ENCODE measurements around the gene MLST8. TPM values are rescaled to one million over a fixed set of nuclear protein-coding genes. Genes with fewer than 3 reads are reported as not detected.
"Not testable (repeated sequence)": the region's sequence is repeated elsewhere in the genome, so short reads cannot be mapped to it uniquely, and the experiment has no call there.

Gene MLST8
- total and polyA plus RNA-seq, 2 donors (not counting 3 experiments of a cell fraction or from before 2014, with no cell fraction given), result 36.9 to 129 TPM

DNA sequence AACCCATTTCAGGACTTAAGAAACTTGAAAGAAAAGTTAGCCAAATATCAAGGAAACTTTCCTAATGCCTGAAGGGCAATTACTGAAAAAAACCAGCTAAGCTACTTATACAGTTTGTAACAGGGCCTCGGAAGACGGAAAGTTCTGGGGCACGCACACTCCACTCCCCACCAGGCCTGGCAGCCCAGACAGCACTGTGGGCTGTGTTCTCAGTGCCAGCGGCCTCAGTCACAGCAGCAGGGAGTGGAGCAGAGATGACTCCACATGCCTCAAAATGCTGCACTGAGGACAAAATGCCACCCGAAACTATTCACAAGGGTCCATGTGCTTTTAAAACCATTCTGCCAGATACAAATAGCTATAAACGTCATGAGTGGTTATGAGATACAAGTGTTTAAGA, 52.5 kb downstream of the MLST8 start:
- FAIRE-seq (no peak), DNase-seq (ENCODE audit: low read depth, low spot score) (no peak)
- dilution Hi-C loops (cut with MboI; ENCODE audit: extremely low pct_ligation_motif_present, low sequenced_read_pairs) (no loop called here), intact Hi-C loops (cut with micrococcal nuclease) (no loop called here)
- ChIA-PET CTCF (no interaction called here), POLR2A (no interaction called here)
- H4K20me1 ChIP-seq (replicated peaks; ENCODE audit: control insufficient read depth, extremely low read depth, insufficient read depth, low read length), result no peaks in the 10 kb centered on the region
- H3K9me1 ChIP-seq (replicated peaks; ENCODE audit: control insufficient read depth, extremely low read depth, insufficient read depth, low read length), result no peaks in the 10 kb centered on the region
- H3K4me1 ChIP-seq (ENCODE audit: control insufficient read depth, extremely low read depth, insufficient read depth, low read length), result no peaks in the 10 kb centered on the region
- no TSS peak for BruUV-seq (replicated peaks)
- H3K4me2 ChIP-seq (ENCODE audit: insufficient read depth, low read length), result no peak overlapping the region
- H3K27me3 ChIP-seq (ENCODE audit: control insufficient read depth in 2 of 2, insufficient read depth in 2 of 2, low read length in 2 of 2), result no peaks in the 10 kb centered on the region
- H3K4me3 ChIP-seq (replicated peaks in 1 of 3; ENCODE audit: insufficient read depth in 1 of 3, low read depth in 1 of 3, low read length in 3 of 3), result no peak overlapping the region
- no peak overlapping the region for H2AFZ ChIP-seq (ENCODE audit: low read depth, low read length)
- H3K36me3 ChIP-seq (ENCODE audit: control insufficient read depth in 2 of 2, extremely low read depth in 1 of 2, insufficient read depth in 2 of 2, low read length in 2 of 2), result peaks cover 41 to 47% of the 10 kb centered on the region in 2 experiments
- no peak overlapping the region for H3K27ac ChIP-seq (ENCODE audit: insufficient read depth, low read depth, low read length)
- H3K9me3 ChIP-seq (replicated peaks; ENCODE audit: control insufficient read depth, insufficient read depth, low read length), result no peaks in the 10 kb centered on the region
- peaks cover 36% of the 10 kb centered on the region for H3K79me2 ChIP-seq (ENCODE audit: control insufficient read depth, insufficient read depth, low read length)
- TF ChIP-seq MYC (IDR thresholded peaks at IDR 0.05; ENCODE audit: low read depth, low read length), result no peak
- no peak for TF ChIP-seq EZH2 (IDR thresholded peaks at IDR 0.05; ENCODE audit: borderline replicate concordance, low read depth, low read length, severe bottlenecking)
- no peak overlapping the region for H3K9ac ChIP-seq (replicated peaks; ENCODE audit: extremely low read depth, insufficient read depth, low read length)

- H3K9me3 ChIP-seq (replicated peaks; ENCODE audit: control insufficient read depth, insufficient read depth, low read length); H3K9me1 ChIP-seq (replicated peaks; ENCODE audit: control insufficient read depth, extremely low read depth, insufficient read depth, low read length); H3K27me3 ChIP-seq (ENCODE audit: control insufficient read depth in 2 of 2, insufficient read depth in 2 of 2, low read length in 2 of 2); FAIRE-seq; H2AFZ ChIP-seq (ENCODE audit: low read depth, low read length); H3K4me2 ChIP-seq (ENCODE audit: insufficient read depth, low read length); intact Hi-C loops (cut with micrococcal nuclease); H3K27ac ChIP-seq (ENCODE audit: insufficient read depth, low read depth, low read length); DNase-seq (ENCODE audit: low read depth, low spot score); H4K20me1 ChIP-seq (replicated peaks; ENCODE audit: control insufficient read depth, extremely low read depth, insufficient read depth, low read length); BruUV-seq (replicated peaks); dilution Hi-C loops (cut with MboI; ENCODE audit: extremely low pct_ligation_motif_present, low sequenced_read_pairs); CTCF ChIA-PET; H3K4me3 ChIP-seq (replicated peaks in 1 of 3; ENCODE audit: insufficient read depth in 1 of 3, low read depth in 1 of 3, low read length in 3 of 3); H3K4me1 ChIP-seq (ENCODE audit: control insufficient read depth, extremely low read depth, insufficient read depth, low read length); POLR2A ChIA-PET; H3K9ac ChIP-seq (replicated peaks; ENCODE audit: extremely low read depth, insufficient read depth, low read length): not testable (repeated sequence)
- Histone ChIP-seq H3K36me3 (ENCODE audit: control insufficient read depth in 2 of 2, extremely low read depth in 1 of 2, insufficient read depth in 2 of 2, low read length in 2 of 2) (peaks cover 45 to 50% of the 10 kb centered on the region in 2 experiments), H3K79me2 (ENCODE audit: control insufficient read depth, insufficient read depth, low read length) (peaks cover 43% of the 10 kb centered on the region)
Measured at GRCh38 chr16:2258530-2258929, 53.3 kb downstream of the MLST8 start.

Other genes starting within 250 kb of the MLST8 start
- gene NDUFB10, start 245.9 kb upstream of the MLST8 start, total RNA-seq, result 124 and 144 TPM in 2 replicates
- 167 and 192 TPM in 2 replicates for gene NDUFB10, start 245.9 kb upstream of the MLST8 start, polyA plus RNA-seq
- 2,793 and 3,036 TPM in 2 replicates for gene RPS2, start 240.6 kb upstream of the MLST8 start, total RNA-seq
- 9,021 and 12,733 TPM in 2 replicates for gene RPS2, start 240.6 kb upstream of the MLST8 start, polyA plus RNA-seq
- not detected in 2 replicates for gene RNF151, start 238.6 kb upstream of the MLST8 start, total RNA-seq
- gene RNF151, start 238.6 kb upstream of the MLST8 start, polyA plus RNA-seq, result not detected in 2 replicates
- gene TBL3, start 233.4 kb upstream of the MLST8 start, total RNA-seq, result 42.2 and 42.3 TPM in 2 replicates
- gene TBL3, start 233.4 kb upstream of the MLST8 start, polyA plus RNA-seq, result 77.1 and 80.6 TPM in 2 replicates
- 0.60 TPM in 1 of 2 replicates, not detected in the other for gene NOXO1, start 224.0 kb upstream of the MLST8 start, total RNA-seq
- 0.37 and 0.40 TPM in 2 replicates for gene NOXO1, start 224.0 kb upstream of the MLST8 start, polyA plus RNA-seq
- 29.9 and 30.5 TPM in 2 replicates for gene GFER, start 221.3 kb upstream of the MLST8 start, total RNA-seq
- 13.7 and 26.0 TPM in 2 replicates for gene GFER, start 221.3 kb upstream of the MLST8 start, polyA plus RNA-seq
- gene SYNGR3, start 215.5 kb upstream of the MLST8 start, total RNA-seq, result 0.81 and 0.95 TPM in 2 replicates
- gene SYNGR3, start 215.5 kb upstream of the MLST8 start, polyA plus RNA-seq, result 1.4 and 2.6 TPM in 2 replicates
- 60.5 and 67.0 TPM in 2 replicates for gene ZNF598, start 195.6 kb upstream of the MLST8 start, total RNA-seq
- 43.3 TPM in 2 replicates for gene ZNF598, start 195.6 kb upstream of the MLST8 start, polyA plus RNA-seq
- gene NPW, start 185.7 kb upstream of the MLST8 start, total RNA-seq, result 3.3 and 3.9 TPM in 2 replicates
- gene NPW, start 185.7 kb upstream of the MLST8 start, polyA plus RNA-seq, result 0.84 and 1.8 TPM in 2 replicates
- gene NHERF2, start 178.6 kb upstream of the MLST8 start, total RNA-seq, result 71.2 and 77.7 TPM in 2 replicates
- gene NHERF2, start 178.6 kb upstream of the MLST8 start, polyA plus RNA-seq, result 65.2 and 84.5 TPM in 2 replicates
- 35.3 and 39.8 TPM in 2 replicates for gene NTHL1, start 157.6 kb upstream of the MLST8 start, total RNA-seq
- 65.8 and 77.9 TPM in 2 replicates for gene NTHL1, start 157.6 kb upstream of the MLST8 start, polyA plus RNA-seq
- gene TSC2, start 157.5 kb upstream of the MLST8 start, total RNA-seq, result 144 TPM in 2 replicates
- gene TSC2, start 157.5 kb upstream of the MLST8 start, polyA plus RNA-seq, result 87.9 and 116 TPM in 2 replicates
- 92.1 and 102 TPM in 2 replicates for gene PKD1, start 69.6 kb upstream of the MLST8 start, total RNA-seq
- 52.5 and 62.3 TPM in 2 replicates for gene PKD1, start 69.6 kb upstream of the MLST8 start, polyA plus RNA-seq
- gene RAB26, start 56.8 kb upstream of the MLST8 start, total RNA-seq, result 0.91 and 1.6 TPM in 2 replicates
- 2.0 and 3.1 TPM in 2 replicates for gene RAB26, start 56.8 kb upstream of the MLST8 start, polyA plus RNA-seq
- gene TRAF7, start 49.7 kb upstream of the MLST8 start, total RNA-seq, result 141 and 159 TPM in 2 replicates
- 175 and 191 TPM in 2 replicates for gene TRAF7, start 49.7 kb upstream of the MLST8 start, polyA plus RNA-seq
- 0.35 and 0.58 TPM in 2 replicates for gene CASKIN1, start 8.8 kb upstream of the MLST8 start, total RNA-seq
- 0.10 and 0.11 TPM in 2 replicates for gene CASKIN1, start 8.8 kb upstream of the MLST8 start, polyA plus RNA-seq
- gene BRICD5, start 5.4 kb downstream of the MLST8 start, total RNA-seq, result 8.4 and 10.2 TPM in 2 replicates
- gene BRICD5, start 5.4 kb downstream of the MLST8 start, polyA plus RNA-seq, result 5.6 and 9.3 TPM in 2 replicates
- 29.6 and 32.0 TPM in 2 replicates for gene PGP, start 9.4 kb downstream of the MLST8 start, total RNA-seq
- gene PGP, start 9.4 kb downstream of the MLST8 start, polyA plus RNA-seq, result 28.5 and 40.0 TPM in 2 replicates
- 31.9 and 32.7 TPM in 2 replicates for gene E4F1, start 18.1 kb downstream of the MLST8 start, total RNA-seq
- gene E4F1, start 18.1 kb downstream of the MLST8 start, polyA plus RNA-seq, result 28.6 and 40.8 TPM in 2 replicates
- gene DNASE1L2, start 31.0 kb downstream of the MLST8 start, total RNA-seq, result 1.0 and 1.2 TPM in 2 replicates
- gene DNASE1L2, start 31.0 kb downstream of the MLST8 start, polyA plus RNA-seq, result 0.57 and 1.3 TPM in 2 replicates
- gene ECI1, start 46.1 kb downstream of the MLST8 start, total RNA-seq, result 43.6 and 45.8 TPM in 2 replicates
- gene ECI1, start 46.1 kb downstream of the MLST8 start, polyA plus RNA-seq, result 48.3 and 57.3 TPM in 2 replicates
- gene RNPS1, start 62.7 kb downstream of the MLST8 start, total RNA-seq, result 204 and 209 TPM in 2 replicates
- 206 and 255 TPM in 2 replicates for gene RNPS1, start 62.7 kb downstream of the MLST8 start, polyA plus RNA-seq
- 25.5 and 36.0 TPM in 2 replicates for gene ABCA3, start 135.3 kb downstream of the MLST8 start, total RNA-seq
- 13.5 and 16.7 TPM in 2 replicates for gene ABCA3, start 135.3 kb downstream of the MLST8 start, polyA plus RNA-seq
- gene CCNF, start 224.0 kb downstream of the MLST8 start, total RNA-seq, result 46.6 and 48.9 TPM in 2 replicates
- 12.8 and 13.9 TPM in 2 replicates for gene CCNF, start 224.0 kb downstream of the MLST8 start, polyA plus RNA-seq

Measured in endothelial cell of umbilical vein (primary cell).